ENCODE data around the gene SVIL. TPM values are rescaled to one million over a fixed set of nuclear protein-coding genes. Genes with fewer than 3 reads are reported as not detected.
A peak's percentile ranks its signal among the peaks of the same experiment; 100 is the strongest.

Gene SVIL
- total RNA-seq, 1 donor from 2014 or later: 118 TPM

- TF ChIP-seq, protein P1, sequence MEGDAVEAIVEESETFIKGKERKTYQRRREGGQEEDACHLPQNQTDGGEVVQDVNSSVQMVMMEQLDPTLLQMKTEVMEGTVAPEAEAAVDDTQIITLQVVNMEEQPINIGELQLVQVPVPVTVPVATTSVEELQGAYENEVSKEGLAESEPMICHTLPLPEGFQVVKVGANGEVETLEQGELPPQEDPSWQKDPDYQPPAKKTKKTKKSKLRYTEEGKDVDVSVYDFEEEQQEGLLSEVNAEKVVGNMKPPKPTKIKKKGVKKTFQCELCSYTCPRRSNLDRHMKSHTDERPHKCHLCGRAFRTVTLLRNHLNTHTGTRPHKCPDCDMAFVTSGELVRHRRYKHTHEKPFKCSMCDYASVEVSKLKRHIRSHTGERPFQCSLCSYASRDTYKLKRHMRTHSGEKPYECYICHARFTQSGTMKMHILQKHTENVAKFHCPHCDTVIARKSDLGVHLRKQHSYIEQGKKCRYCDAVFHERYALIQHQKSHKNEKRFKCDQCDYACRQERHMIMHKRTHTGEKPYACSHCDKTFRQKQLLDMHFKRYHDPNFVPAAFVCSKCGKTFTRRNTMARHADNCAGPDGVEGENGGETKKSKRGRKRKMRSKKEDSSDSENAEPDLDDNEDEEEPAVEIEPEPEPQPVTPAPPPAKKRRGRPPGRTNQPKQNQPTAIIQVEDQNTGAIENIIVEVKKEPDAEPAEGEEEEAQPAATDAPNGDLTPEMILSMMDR (IDR thresholded peaks at IDR 0.05): no peak
- H3K27ac ChIP-seq: no peak overlapping the region
- intact Hi-C loops (cut with DNase I): no loop called here
- no peaks in the 10 kb centered on the region for H3K9me3 ChIP-seq
- no peak overlapping the region for H3K4me3 ChIP-seq
- H3K36me3 ChIP-seq: peaks cover 14% of the 10 kb centered on the region
- DNase-seq (no peak), ATAC-seq (peak; percentile 40 to 64)
- no peaks in the 10 kb centered on the region for H3K27me3 ChIP-seq (ENCODE audit: low read depth)
- H3K4me1 ChIP-seq: peaks cover 11% of the 10 kb centered on the region
Measured at GRCh38 chr10:29559996-29560395, 74.8 kb downstream of the SVIL start.

- no peak for DNase-seq
- peaks cover 11% of the 10 kb centered on the region for H3K4me1 ChIP-seq
- ATAC-seq: no peak
- TF ChIP-seq, protein P1 (IDR thresholded peaks at IDR 0.05): no peak
- H3K27ac ChIP-seq: no peak overlapping the region
- no peaks in the 10 kb centered on the region for H3K27me3 ChIP-seq (ENCODE audit: low read depth)
- intact Hi-C loops (cut with DNase I): no loop called here
- H3K9me3 ChIP-seq: no peaks in the 10 kb centered on the region
- H3K4me3 ChIP-seq: no peak overlapping the region
- peaks cover 32% of the 10 kb centered on the region for H3K36me3 ChIP-seq
Measured at GRCh38 chr10:29557665-29558064, 77.1 kb downstream of the SVIL start.

DNA sequence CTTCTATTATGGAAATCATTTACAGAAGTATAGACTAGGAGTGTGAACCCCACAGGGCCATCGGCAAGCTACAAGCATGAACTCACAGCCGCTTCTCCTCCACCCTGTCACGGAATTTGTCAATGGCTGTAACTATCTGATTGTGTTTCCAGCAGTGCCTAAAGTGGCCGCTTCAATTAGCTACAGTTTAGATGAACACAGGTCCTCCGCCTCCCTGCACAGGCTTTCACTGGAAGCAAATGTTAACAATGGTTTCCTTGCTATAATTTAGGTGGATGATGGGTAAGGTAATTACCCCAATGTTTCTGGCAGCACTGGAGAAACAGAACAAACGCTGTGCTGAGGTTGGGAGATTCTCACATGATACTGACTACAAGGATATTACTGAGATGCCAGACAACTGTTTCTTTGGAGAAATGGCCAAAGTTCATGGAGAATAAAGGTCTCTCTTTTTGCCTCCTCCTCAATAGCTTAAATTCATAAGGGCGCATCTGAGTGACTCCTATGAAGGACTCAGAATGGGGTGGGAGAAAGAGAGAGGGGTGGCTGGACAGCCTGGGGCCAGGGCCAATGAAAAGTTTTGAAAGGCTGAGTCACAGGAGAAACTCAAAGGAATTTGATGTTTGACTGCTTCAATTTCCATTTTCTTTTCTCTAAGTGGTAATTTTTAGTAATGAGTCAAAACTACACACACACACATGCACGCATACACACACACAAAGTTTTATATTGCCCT, 78.9 kb downstream of the SVIL start:
- H3K4me3 ChIP-seq: no peak overlapping the region
- no peaks in the 10 kb centered on the region for H3K27me3 ChIP-seq (ENCODE audit: low read depth)
- no peak overlapping the region for H3K27ac ChIP-seq
- no peak for DNase-seq
- H3K9me3 ChIP-seq: no peaks in the 10 kb centered on the region
- ATAC-seq: no peak
- TF ChIP-seq, protein P1 (IDR thresholded peaks at IDR 0.05): no peak
- peaks cover 11% of the 10 kb centered on the region for H3K4me1 ChIP-seq
- H3K36me3 ChIP-seq: peaks cover 34% of the 10 kb centered on the region
- intact Hi-C loops (cut with DNase I): no loop called here

GRCh38 chr10:29555091-29555745, 79.6 kb downstream of the SVIL start:
- Histone ChIP-seq H3K4me3 (no peak overlapping the region), H3K27me3 (ENCODE audit: low read depth) (no peaks in the 10 kb centered on the region), H3K27ac (no peak overlapping the region), H3K9me3 (no peaks in the 10 kb centered on the region), H3K4me1 (peaks cover 8% of the 10 kb centered on the region), H3K36me3 (peaks cover 41% of the 10 kb centered on the region)
- DNase-seq (no peak), ATAC-seq (peak; percentile 37 to 70)
- intact Hi-C loops (cut with DNase I): no loop called here
- TF ChIP-seq, protein P1 (IDR thresholded peaks at IDR 0.05): no peak

- Histone ChIP-seq H3K4me3 (no peak overlapping the region), H3K36me3 (peaks cover 44% of the 10 kb centered on the region), H3K4me1 (peaks cover 2% of the 10 kb centered on the region), H3K27ac (peak overlapping the region; percentile 4), H3K9me3 (no peaks in the 10 kb centered on the region), H3K27me3 (ENCODE audit: low read depth) (no peaks in the 10 kb centered on the region)
- intact Hi-C loops (cut with DNase I): no loop called here
- TF ChIP-seq, protein P1 (IDR thresholded peaks at IDR 0.05): no peak
- ATAC-seq: peak in 1 of 2 donors; percentile 39
- no peak for DNase-seq
Measured at GRCh38 chr10:29554660-29555059, 80.1 kb downstream of the SVIL start.

Measured in lower lobe of right lung (tissue), 2 donors.